IgD-negative memory B cell (primary cell): ENCODE results near the gene CABYR. TPM values are rescaled to one million over a fixed set of nuclear protein-coding genes. Genes with fewer than 3 reads are reported as not detected.
A peak's percentile ranks its signal among the peaks of the same experiment; 100 is the strongest.
"Not testable (repeated sequence)": the region's sequence is repeated elsewhere in the genome, so short reads cannot be mapped to it uniquely, and the experiment has no call there.

ENCODE experiments used
- H3K27ac Mint-ChIP-seq, 3 donors: one replicate each; pipeline ENCODE4 v1.8.0; 2020 to 2022; ENCODE audit warnings: mild to moderate bottlenecking in 3 of 3, mixed read lengths in 3 of 3, moderate library complexity in 1 of 3
- H3K27me3 Mint-ChIP-seq: one replicate; pipeline ENCODE4 v1.8.0; 2021; ENCODE audit warnings: mixed read lengths
- H3K36me3 Mint-ChIP-seq: one replicate; pipeline ENCODE4 v1.8.0; 2020; ENCODE audit warnings: mild to moderate bottlenecking, mixed read lengths
- H3K4me1 Mint-ChIP-seq, 3 donors: one replicate each; pipeline ENCODE4 v1.8.0; 2020 to 2022; ENCODE audit warnings: mixed read lengths in 3 of 3, mild to moderate bottlenecking in 1 of 3
- H3K4me3 Mint-ChIP-seq, 4 donors: one replicate each; pipeline ENCODE4 v1.8.0; 2020 to 2022; ENCODE audit warnings: mild to moderate bottlenecking in 4 of 4, mixed read lengths in 4 of 4, moderate library complexity in 3 of 4
- H3K9me3 Mint-ChIP-seq, 3 donors: one replicate each; pipeline ENCODE4 v1.8.0; 2020 to 2021; ENCODE audit warnings: mixed read lengths in 3 of 3, mild to moderate bottlenecking in 1 of 3
- polyA plus RNA-seq: library from polyadenylated mRNA; unstranded; fragments of 300-500 nt; fragmentation: Illumina TruSeq; gene quantifications from one replicate; pipeline ENCODE4 v1.2.3, GENCODE V29; 2021

The CABYR gene
- polyA plus RNA-seq, 1 donor from 2014 or later = 2.0 TPM

DNA sequence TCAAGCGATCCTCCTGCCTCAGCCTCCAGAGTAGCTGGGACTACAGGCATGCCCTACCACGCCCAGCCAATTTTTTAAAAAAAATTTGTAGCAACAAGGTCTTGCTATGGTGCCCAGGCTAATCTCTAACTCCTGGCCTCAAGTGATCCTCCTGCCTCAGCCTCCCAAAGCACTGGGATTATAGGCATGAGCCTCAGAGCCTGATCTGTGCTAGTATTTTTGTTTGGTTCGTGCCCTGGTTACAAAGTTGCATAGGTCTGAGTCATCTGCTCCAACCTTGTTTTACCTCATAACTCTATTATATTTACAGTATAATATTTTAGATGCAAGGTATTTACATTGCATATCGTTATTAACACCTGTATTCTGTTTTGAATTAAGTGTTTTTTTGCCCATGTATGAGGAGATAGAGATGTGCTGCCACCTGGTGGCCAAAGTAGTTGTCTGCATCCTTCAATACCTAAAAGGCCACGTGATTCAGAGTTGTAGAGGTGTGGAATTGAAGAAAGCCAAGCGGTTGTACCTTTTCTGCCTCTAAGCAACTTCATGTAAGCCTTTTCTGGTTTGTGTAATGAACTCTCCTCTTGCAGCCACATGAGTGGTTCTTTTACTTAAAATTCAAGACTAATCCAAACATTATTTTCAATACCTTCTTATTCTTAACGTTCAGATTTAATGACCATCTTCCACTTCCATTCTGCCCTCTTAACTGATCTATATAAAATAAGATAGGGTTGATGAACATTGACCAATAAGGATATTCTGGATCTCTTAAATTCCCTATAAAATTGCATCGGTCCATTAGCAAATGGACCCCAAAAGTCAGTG lies 19.9 kb upstream of the CABYR start:
- H3K36me3 Mint-ChIP-seq = peaks cover 10% of the 10 kb centered on the region
- H3K27ac Mint-ChIP-seq = peak overlapping the region in 1 of 3 donors; percentile 27
- no peaks in the 10 kb centered on the region for H3K9me3 Mint-ChIP-seq
- peaks cover 11 to 16% (median 13%) of the 10 kb centered on the region in 3 donors for H3K4me1 Mint-ChIP-seq
- H3K27me3 Mint-ChIP-seq = no peaks in the 10 kb centered on the region
- peak overlapping the region in 1 of 4 donors; percentile 17 for H3K4me3 Mint-ChIP-seq

DNA sequence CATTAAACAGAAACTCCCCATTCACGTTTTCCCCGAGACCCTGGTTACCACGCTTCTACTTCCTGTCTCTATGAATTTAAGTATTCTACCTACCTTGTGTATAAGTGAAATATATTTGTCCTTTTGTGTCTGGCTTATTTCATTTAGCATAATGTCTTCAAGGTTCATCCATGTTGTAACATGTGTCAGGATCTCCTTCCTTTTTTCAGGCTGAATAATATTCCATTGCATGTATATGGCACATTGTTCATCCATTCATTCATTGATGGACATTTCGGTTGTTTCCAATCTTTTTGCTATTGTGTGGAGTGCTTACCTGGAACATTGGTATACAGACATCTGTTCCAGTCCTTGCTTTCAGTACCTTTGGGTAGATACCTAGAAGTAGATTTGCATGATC lies 18.2 kb upstream of the CABYR start:
- no peaks in the 10 kb centered on the region for H3K27me3 Mint-ChIP-seq
- H3K9me3 Mint-ChIP-seq = no peaks in the 10 kb centered on the region
- peaks cover 10% of the 10 kb centered on the region for H3K36me3 Mint-ChIP-seq
- H3K4me3 Mint-ChIP-seq = no peak overlapping the region
- peaks cover under 1 to 7% (median 4%) of the 10 kb centered on the region in 3 donors for H3K4me1 Mint-ChIP-seq
- H3K27ac Mint-ChIP-seq = no peak overlapping the region

DNA sequence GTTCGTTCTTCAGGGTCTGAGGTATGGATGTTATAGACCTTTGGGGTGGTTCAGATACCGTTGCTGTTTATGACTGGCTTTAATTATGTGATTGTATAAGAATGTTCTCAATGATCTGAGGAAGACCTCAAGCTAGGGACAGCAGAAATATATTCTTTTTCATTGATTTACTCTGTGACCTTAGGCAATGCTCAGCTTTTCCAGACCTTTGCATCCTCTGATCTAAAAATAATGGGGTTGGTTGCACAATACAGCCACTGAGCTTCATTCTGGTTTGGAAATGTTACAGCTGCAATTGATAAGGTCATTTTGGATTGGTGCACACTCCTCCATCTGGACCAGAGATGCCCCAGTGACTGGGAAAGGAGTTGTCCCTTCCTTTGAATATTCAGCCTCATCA lies 17.2 kb upstream of the CABYR start:
- no peak overlapping the region for H3K27ac Mint-ChIP-seq

DNA sequence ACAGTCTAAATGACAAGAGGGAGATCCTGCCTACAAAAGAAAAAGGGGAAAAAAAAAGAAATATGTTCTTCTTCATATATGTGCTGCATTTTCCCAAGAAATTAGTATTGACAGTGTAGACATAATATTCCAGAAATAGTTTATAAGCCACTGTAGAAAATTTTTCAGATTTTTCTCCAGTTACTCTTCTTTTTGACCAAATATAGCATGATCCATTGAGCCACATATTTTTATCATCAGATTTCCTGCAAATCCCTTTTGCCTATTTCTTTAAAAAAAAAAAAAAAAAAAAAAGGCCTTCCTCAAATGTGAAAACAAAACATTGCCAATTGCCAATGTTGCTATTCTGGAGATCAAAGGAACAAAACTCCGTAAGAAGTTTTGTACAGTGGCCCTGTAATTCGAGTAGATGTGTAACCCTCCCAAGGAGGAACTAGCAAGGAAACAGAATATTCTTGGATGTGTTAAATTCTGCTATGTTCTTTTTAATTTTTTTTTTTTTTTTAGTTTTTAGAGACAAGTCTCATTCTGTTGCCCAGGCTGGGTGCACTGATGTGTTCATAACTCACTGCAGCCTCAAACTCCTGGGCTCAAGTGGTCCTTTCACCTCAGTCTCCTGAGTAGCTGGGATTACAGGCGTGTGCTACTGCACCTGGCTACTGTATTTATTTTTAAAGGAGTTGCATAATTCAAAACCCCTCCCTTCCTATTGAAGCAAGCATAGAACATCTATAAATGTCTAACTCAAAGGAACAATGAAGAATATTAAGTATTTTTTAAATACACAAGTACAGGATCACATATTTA lies 12.5 kb upstream of the CABYR start:
- no peak overlapping the region for H3K4me3 Mint-ChIP-seq
- H3K27ac Mint-ChIP-seq = no peak overlapping the region
- peaks cover 0 to 5% (median 0%) of the 10 kb centered on the region in 3 donors for H3K4me1 Mint-ChIP-seq
- no peaks in the 10 kb centered on the region for H3K9me3 Mint-ChIP-seq
- peaks cover 15% of the 10 kb centered on the region for H3K36me3 Mint-ChIP-seq
- H3K27me3 Mint-ChIP-seq = no peaks in the 10 kb centered on the region

More for the DNA sequence above, 17.2 kb upstream of the CABYR start:
- Mint-ChIP-seq H3K27me3 (no peaks in the 10 kb centered on the region), H3K9me3 (no peaks in the 10 kb centered on the region), H3K4me1 (peaks cover 0 to 5% (median 0%) of the 10 kb centered on the region in 3 donors), H3K36me3 (peaks cover 10% of the 10 kb centered on the region), H3K4me3 (no peak overlapping the region)

DNA sequence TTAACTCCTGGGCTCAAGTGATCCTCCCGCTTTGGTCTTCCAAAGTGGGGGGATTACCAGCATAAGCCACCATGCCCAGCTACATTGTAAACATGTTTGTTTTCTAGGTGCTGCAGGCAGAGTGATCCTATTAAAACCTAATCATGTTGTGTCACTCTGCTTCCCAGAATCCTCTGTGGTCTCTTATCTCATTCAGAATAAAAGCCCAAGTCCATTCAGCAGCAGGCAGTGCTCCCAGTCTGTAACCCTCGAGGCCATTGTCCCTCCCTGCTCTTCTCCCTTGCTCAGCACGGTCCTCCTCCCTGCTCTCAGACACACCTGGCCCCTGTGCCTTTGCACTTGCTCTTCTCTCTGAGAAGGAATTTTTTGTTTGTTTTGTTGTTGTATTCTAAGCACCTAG lies 11.1 kb upstream of the CABYR start:
- peaks cover 14% of the 10 kb centered on the region for H3K36me3 Mint-ChIP-seq
- no peaks in the 10 kb centered on the region for H3K27me3 Mint-ChIP-seq
- no peaks in the 10 kb centered on the region for H3K9me3 Mint-ChIP-seq
- H3K4me3 Mint-ChIP-seq = no peak overlapping the region
- H3K4me1 Mint-ChIP-seq = peaks cover 0 to 2% (median 0%) of the 10 kb centered on the region in 3 donors
- H3K27ac Mint-ChIP-seq = no peak overlapping the region

DNA sequence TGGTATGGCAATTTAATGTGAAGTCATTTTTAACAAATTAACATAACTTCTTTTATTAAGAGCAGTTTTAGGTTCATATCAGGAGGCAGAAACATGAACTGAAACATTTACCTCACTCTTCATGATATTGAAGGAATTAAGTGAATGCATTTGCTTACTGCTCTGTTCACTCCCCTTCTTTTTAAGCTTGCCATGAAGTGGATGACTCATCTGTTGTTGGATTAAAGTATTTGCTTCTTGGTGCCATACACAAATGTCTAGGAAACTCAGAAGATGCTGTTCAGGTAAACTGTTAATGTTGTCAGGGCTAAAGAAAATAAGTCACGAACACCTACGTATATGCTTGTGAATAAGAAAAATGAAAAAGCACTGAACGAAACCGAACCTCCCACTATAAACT lies 10.2 kb upstream of the CABYR start:
- Mint-ChIP-seq H3K9me3 (no peaks in the 10 kb centered on the region), H3K27me3 (no peaks in the 10 kb centered on the region), H3K4me3 (no peak overlapping the region), H3K36me3 (peaks cover 12% of the 10 kb centered on the region), H3K4me1 (no peaks in the 10 kb centered on the region), H3K27ac (no peak overlapping the region)

DNA sequence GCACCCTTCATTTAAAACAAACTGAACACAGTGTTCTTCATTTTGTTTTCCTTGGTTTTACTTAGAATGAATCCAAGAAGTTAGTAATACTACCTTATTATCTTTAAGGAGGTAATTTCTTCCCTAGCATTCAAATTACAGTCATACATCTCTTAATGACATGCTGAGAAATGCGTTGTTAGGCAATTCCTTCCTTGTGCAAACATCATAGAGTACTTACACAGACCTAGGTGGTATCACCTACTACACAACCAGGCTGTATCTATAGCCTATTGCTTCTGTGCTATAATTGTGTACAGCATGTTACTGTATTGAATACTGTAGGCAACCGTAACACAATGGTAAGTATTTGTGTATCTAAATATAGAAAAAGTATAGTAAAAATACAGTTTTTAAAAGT lies 8.4 kb upstream of the CABYR start:
- Mint-ChIP-seq H3K9me3 (no peaks in the 10 kb centered on the region), H3K27ac (no peak overlapping the region), H3K27me3 (no peaks in the 10 kb centered on the region), H3K4me1 (no peaks in the 10 kb centered on the region), H3K4me3 (no peak overlapping the region), H3K36me3 (peaks cover 14% of the 10 kb centered on the region)

DNA sequence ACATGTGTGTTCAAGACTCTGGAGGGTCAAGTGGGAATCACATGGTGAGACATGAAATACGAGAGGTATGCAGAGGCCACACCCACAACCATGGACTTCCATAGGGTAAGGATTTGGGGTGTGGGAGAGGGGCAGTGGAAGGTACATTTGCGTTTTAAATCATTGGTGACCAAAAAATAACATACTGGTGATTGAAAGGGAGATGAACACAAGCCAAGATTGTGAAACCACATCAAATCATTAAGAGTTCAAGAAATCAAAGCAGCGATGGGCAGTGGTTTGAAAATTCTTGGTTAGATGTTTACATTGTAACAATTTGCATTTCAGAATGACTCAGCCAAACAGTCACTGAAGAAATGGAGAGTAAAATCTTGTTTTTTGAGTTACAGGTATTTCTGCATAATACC lies 1.9 kb upstream of the CABYR start:
- Mint-ChIP-seq H3K9me3 (peaks cover 0 to 3% (median 2%) of the 10 kb centered on the region in 3 donors), H3K36me3 (peaks cover 2% of the 10 kb centered on the region)

DNA sequence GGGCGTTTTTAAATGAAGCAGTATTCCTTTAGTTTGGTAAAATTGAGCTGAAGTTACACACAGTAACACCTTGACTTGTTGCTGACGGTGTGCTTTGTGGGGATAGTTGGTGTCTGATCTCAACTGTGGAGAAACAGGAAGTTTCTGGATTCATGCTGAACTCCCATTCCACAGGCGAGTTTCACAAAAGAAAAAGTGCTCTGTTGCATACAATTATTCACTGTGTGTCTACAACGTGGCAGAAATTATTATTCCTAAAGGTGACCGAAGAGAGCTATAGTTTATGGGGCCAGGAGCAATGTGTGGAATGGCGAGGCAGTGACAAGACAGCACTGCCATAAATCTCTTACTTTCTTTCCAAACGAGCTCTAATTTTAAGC lies 463 bp upstream of the CABYR start:
- Mint-ChIP-seq H3K4me3 (peak overlapping the region; percentile 87 to 96 (median 93)), H3K9me3 (peaks cover 0 to 3% (median 2%) of the 10 kb centered on the region in 3 donors), H3K4me1 (peaks cover 10 to 17% (median 17%) of the 10 kb centered on the region in 3 donors), H3K36me3 (peaks cover 2% of the 10 kb centered on the region), H3K27me3 (peaks cover 6% of the 10 kb centered on the region), H3K27ac (peak overlapping the region; percentile 69 to 74 (median 73))

More for the DNA sequence above, 1.9 kb upstream of the CABYR start:
- Mint-ChIP-seq H3K27me3 (peaks cover 6% of the 10 kb centered on the region), H3K4me3 (peak overlapping the region in 3 of 4 donors; percentile 9 to 42 (median 38)), H3K27ac (no peak overlapping the region), H3K4me1 (peaks cover 10 to 17% (median 17%) of the 10 kb centered on the region in 3 donors)

DNA sequence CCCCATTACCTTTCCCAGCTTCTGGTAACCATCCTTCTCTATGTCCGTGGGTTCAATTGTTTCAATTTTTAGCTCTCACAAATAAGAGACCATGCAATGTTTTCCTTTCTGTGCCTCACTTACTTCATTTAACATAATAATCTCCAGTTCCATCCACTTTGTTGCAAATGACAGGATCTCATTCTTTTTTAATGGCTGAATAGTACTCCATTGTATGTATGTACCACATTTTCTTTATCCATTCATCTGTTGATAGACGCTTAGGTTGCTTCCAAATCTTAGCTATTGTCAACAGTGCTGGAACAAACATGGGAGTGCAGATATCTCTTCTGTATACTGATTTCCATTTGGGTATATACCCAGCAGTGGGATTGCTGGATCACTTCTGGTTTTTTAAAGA lies 1.8 kb downstream of the CABYR start:
- H3K4me1 Mint-ChIP-seq = peaks cover 10 to 17% (median 17%) of the 10 kb centered on the region in 3 donors
- no peak overlapping the region for H3K27ac Mint-ChIP-seq
- H3K36me3 Mint-ChIP-seq = no peaks in the 10 kb centered on the region
- H3K27me3 Mint-ChIP-seq = peaks cover 6% of the 10 kb centered on the region
- H3K9me3 Mint-ChIP-seq = peaks cover 0 to 3% (median 2%) of the 10 kb centered on the region in 3 donors
- H3K4me3 Mint-ChIP-seq = peak overlapping the region in 2 of 4 donors; percentile 44 to 55

DNA sequence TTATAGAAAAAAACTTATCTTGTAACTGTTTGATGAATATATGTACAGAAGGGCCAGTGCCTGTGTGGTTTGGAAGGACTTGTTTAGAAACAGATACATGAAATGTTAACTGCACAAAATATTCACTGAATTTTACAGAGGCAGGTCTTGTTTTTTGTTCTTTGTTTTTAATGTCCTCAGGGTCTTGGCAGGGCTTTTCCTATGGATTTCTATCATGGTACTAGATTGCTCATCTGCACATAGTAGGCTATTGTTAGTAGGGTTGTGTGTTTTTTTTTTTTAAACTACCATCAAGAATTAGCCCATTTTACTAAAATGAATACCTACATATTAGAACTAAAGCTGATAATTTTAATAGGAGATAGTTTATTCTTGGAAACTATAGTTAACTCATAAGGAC lies 3.5 kb downstream of the CABYR start:
- no peaks in the 10 kb centered on the region for H3K36me3 Mint-ChIP-seq
- H3K27ac Mint-ChIP-seq = no peak overlapping the region
- H3K9me3 Mint-ChIP-seq = peaks cover 0 to 3% (median 2%) of the 10 kb centered on the region in 3 donors
- peaks cover 10 to 15% (median 11%) of the 10 kb centered on the region in 3 donors for H3K4me1 Mint-ChIP-seq
- H3K27me3 Mint-ChIP-seq = peaks cover 6% of the 10 kb centered on the region
- H3K4me3 Mint-ChIP-seq = no peak overlapping the region

DNA sequence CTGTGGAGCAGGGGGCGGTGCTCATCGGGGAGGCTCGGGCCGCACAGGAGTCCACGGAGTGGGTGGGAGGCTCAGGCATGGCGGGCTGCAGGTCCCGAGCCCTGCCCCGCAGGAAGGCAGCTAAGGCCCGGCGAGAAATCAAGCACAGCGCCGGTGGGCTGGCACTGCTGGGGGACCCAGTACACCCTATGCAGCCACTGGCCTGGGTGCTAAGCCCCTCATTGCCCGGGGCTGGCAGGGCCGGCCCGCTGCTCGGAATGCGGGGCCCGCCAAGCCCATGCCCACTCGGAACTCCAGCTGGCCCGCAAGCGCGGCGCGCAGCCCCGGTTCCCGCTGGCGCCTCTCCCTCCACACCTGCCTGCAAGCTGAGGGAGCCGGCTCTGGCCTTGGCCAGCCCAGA lies 10.7 kb downstream of the CABYR start:
- H3K4me1 Mint-ChIP-seq, H3K36me3 Mint-ChIP-seq, H3K27ac Mint-ChIP-seq, H3K27me3 Mint-ChIP-seq, H3K4me3 Mint-ChIP-seq, H3K9me3 Mint-ChIP-seq: not testable (repeated sequence)

DNA sequence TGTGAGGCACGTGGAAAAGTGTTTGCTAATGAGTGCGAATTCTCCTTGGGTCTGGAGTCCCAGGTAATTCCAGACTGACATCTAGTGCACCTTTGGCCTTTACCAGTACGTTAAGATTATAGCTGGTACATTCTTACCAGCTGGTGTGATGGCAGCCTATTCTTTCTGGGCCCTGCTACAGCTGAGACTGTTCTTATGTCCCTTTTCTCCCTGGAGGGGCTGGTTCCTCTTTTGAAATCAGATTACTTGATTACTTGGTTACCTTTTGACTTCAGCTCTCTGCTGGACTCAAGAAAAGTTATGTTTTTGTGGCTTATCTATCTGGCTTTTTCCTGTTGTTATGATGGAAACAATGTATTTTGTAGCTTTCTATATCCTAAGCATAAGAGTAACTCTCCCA lies 14.5 kb downstream of the CABYR start:
- Mint-ChIP-seq H3K9me3 (peaks cover 0 to 2% (median 0%) of the 10 kb centered on the region in 3 donors), H3K4me3 (no peak overlapping the region), H3K27ac (no peak overlapping the region), H3K27me3 (no peaks in the 10 kb centered on the region), H3K36me3 (no peaks in the 10 kb centered on the region), H3K4me1 (no peaks in the 10 kb centered on the region)

DNA sequence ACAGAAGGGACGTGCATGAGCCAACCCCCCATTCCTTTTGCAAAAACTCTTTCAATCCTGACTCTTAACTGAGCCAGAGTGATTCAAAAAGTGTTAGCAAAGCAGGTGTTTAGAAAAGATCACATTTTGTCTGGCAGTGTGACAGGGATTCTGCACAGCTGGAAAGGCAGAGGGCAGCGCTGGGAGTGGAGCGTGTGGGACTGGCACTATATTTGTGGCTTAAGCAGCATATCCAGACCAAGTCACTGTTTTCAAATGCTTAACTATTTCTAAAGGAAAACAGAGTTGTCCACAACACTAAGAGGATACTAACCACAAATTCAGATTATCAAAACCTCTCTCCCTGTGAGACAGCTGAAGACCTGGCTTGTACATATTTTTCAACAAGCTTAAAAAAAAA lies 19.0 kb downstream of the CABYR start:
- Mint-ChIP-seq H3K36me3 (peaks cover 1% of the 10 kb centered on the region), H3K4me3 (no peak overlapping the region), H3K27ac (no peak overlapping the region), H3K9me3 (no peaks in the 10 kb centered on the region), H3K27me3 (no peaks in the 10 kb centered on the region), H3K4me1 (no peaks in the 10 kb centered on the region)

DNA sequence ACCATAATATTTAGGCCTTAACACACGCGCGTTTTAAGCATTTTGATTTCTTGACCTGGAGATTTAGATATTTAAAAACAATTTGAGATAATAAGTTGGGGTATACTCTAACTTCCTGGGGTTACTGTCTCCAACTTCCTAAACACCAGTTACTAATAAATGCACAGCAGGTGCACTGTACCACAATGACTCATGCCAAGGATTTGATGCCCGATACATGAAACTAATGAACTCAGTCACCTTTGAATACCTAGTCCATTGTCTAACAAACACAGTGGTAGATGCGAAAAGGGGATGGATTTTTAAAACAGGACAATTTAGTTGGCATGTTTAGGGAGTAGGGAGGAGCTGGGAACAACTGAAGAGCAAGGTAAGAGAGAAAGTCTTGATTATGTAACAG lies 21.2 kb downstream of the CABYR start:
- Mint-ChIP-seq H3K36me3 (peaks cover 1% of the 10 kb centered on the region), H3K9me3 (no peaks in the 10 kb centered on the region), H3K27me3 (no peaks in the 10 kb centered on the region), H3K4me1 (no peaks in the 10 kb centered on the region), H3K4me3 (no peak overlapping the region), H3K27ac (no peak overlapping the region)
